HG03432 (cell line): ENCODE data around the gene CALB2.
"Not testable (repeated sequence)": the region's sequence is repeated elsewhere in the genome, so short reads cannot be mapped to it uniquely, and the experiment has no call there.

ENCODE experiments used
- ATAC-seq: cut with Tn5 transposase; IDR thresholded peaks from one replicate; pipeline ENCODE4 v1.9.1; 2021; ENCODE audit warnings: mild to moderate bottlenecking, moderate library complexity; ENCODE audit not compliant: unreplicated experiment

The CALB2 gene

GRCh38 chr16:71358464-71358998 lies at the start of gene CALB2:
CALB2 (plus strand) TSS chr16:71358723; CDS start chr16:71358793, 70 bp downstream.
- peak; percentile 93 for ATAC-seq

GRCh38 chr16:71311553-71312158 lies 46.9 kb upstream of the CALB2 start:
- no peak for ATAC-seq

- ATAC-seq: not testable (repeated sequence)
These were observed 44.9 kb upstream of the CALB2 start for GRCh38 chr16:71313591-71313990.

- no peak for ATAC-seq
These were observed 43.3 kb upstream of the CALB2 start for GRCh38 chr16:71315269-71315668.

- no peak for ATAC-seq
These were observed 38.5 kb upstream of the CALB2 start for GRCh38 chr16:71319999-71320398.

- ATAC-seq: no peak
These were observed 30.8 kb upstream of the CALB2 start for GRCh38 chr16:71327720-71328119.

GRCh38 chr16:71328151-71328550 lies 30.4 kb upstream of the CALB2 start:
- no peak for ATAC-seq

GRCh38 chr16:71337631-71338030 lies 20.9 kb upstream of the CALB2 start:
- no peak for ATAC-seq

GRCh38 chr16:71338193-71338592 lies 20.3 kb upstream of the CALB2 start:
- ATAC-seq: no peak

- no peak for ATAC-seq
These were observed 19.9 kb upstream of the CALB2 start for GRCh38 chr16:71338632-71339031.

- no peak for ATAC-seq
These were observed 19.0 kb upstream of the CALB2 start for GRCh38 chr16:71339236-71340171.

GRCh38 chr16:71340406-71340805 lies 18.1 kb upstream of the CALB2 start:
- ATAC-seq: no peak

- ATAC-seq: no peak
These were observed 16.6 kb upstream of the CALB2 start for GRCh38 chr16:71341881-71342280.

GRCh38 chr16:71343078-71343477 lies 15.4 kb upstream of the CALB2 start:
- ATAC-seq: no peak

- no peak for ATAC-seq
These were observed 14.1 kb upstream of the CALB2 start for GRCh38 chr16:71344315-71344905.

- ATAC-seq: no peak
These were observed 13.5 kb upstream of the CALB2 start for GRCh38 chr16:71345031-71345430.

GRCh38 chr16:71347146-71347545 lies 11.4 kb upstream of the CALB2 start:
- ATAC-seq: no peak

GRCh38 chr16:71348262-71349085 lies 10.0 kb upstream of the CALB2 start:
- ATAC-seq: no peak

GRCh38 chr16:71350821-71351557 lies 7.5 kb upstream of the CALB2 start:
- no peak for ATAC-seq

GRCh38 chr16:71351558-71351901 lies 7.0 kb upstream of the CALB2 start:
- no peak for ATAC-seq
